Retina (tissue), 1 donor: ENCODE measurements around the gene PTBP1.

Source experiments
- DNase-seq: peaks from one replicate; pipeline ENCODE4 v3.0.0-alpha.2; 2016

Gene PTBP1

DNA sequence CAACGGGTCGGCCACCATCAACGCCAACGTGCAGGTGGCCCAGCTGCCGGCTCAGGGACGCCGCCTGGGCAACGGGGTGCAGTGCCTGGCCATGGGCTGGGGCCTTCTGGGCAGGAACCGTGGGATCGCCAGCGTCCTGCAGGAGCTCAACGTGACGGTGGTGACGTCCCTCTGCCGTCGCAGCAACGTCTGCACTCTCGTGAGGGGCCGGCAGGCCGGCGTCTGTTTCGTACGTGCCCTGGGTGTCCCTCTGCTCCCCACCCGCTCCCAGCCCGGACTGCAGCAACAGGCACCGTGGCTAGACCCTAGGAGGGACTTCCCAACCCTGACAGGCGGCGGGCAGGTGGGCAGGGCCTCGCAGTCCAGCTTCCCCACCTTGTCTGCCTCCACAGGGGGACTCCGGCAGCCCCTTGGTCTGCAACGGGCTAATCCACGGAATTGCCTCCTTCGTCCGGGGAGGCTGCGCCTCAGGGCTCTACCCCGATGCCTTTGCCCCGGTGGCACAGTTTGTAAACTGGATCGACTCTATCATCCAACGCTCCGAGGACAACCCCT is 58.4 kb downstream of the PTBP1 start:
- no peak for DNase-seq

DNA sequence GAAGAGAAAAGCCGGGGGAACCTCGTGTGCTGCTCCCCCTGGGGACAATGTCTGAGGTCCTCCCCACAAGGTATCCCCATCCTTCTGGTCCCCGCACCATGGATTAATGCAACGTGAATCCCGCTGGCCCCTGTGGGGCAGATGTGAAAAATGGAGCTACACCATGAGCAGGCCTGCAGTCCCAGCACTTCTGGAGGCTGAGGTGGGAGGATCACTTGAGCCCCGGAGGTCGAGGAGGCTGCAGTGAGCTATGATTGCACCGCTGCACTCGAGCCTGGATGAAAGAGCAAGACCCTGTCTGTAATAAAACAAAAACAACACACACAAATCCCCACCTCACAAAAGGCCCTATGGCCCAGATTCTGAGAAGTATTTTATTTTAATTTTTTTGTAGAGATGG is 61.0 kb downstream of the PTBP1 start:
- no peak for DNase-seq

DNA sequence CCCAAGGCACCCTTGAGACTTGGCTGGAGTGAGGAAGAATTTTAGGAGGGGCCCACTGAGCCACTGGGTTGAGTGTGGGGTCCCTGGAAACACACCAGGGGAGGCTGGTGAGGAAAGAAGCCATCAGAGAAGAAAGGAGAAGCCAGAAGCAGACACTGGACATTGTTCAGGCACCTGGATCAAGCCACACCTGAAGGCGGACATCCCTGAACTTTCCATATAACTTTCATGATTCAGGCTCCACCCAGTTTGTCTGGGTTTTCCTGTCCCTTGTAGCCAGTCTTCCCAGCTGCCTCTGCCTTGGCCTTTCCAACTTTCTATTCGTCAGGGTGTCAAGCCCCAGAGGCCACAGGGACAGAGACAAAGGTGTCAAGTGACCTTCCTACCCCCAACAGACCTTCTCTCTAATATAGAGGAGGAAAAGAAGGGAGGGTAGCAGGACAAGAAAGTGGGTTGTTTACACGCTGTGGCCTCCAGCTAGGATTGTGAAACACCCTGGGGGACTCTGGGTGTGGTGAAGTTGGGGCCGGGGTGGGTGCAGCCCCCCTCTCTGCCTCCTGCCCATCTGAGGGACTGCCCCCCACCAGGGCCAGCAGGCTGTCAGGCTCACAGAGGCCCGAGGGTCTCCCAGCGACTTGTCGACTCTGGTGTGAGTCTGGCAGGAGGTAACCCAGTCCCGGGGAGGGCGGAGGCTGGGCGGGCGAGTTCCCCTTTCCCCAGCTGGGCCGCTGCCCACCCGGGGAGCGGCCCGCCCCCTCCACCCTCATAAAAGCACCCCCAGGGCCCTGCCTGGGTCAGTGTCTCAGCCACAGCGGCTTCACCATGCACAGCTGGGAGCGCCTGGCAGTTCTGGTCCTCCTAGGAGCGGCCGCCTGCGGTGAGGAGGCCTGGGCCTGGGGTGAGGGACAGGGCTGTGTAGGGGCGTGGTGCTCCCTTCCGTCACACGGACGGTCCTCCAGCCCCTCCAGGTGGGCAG is 61.9 kb downstream of the PTBP1 start, which contains the start of gene CFD:
TSS of gene CFD (plus strand) at position 797 of the 976 bp plus-strand sequence. CDS start at position 823, 26 bp downstream.
- DNase-seq = no peak

DNA sequence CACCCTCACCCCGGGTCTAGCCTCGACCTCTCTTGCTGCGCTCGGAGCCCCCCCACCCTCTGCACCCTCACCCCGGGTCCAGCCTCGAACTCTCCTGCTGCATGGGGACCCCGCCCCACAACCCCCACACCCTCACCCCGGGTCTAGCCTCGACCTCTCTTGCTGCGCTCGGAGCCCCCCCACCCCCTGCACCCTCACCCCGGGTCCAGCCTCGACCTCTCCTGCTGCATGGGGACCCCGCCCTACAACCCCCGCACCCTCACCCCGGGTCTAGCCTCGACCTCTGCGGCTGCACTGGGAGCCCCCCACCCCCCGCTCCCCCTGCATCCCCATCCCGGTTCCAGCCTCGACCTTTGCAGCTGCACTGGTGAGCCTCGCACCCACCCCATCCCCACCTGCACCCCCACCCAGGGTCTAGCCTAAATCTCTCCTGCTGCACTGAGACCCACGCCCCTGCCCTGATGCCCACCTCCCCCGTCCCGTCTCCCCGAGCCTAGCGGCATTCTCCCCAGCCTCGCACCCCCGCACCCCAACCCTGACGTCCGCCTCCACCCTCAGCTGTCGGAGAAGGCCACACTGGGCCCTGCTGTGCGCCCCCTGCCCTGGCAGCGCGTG is 64.0 kb downstream of the PTBP1 start:
- DNase-seq = no peak
